ENCODE results near the gene CCNY.
A peak's percentile ranks its signal among the peaks of the same experiment; 100 is the strongest.

Gene CCNY

GRCh38 chr10:35613107-35613440 is 276.8 kb downstream of the CCNY start:
- Histone ChIP-seq H3K9me3 (ENCODE audit: insufficient read depth, low read length) (no peaks in the 10 kb centered on the region), H2AFZ (ENCODE audit: low read depth, low read length) (no peak overlapping the region), H3K79me2 (ENCODE audit: low read length) (no peaks in the 10 kb centered on the region), H3K4me2 (ENCODE audit: low read length) (no peak overlapping the region), H3K9ac (ENCODE audit: low read length) (no peak overlapping the region), H3K4me1 (ENCODE audit: low read length) (no peaks in the 10 kb centered on the region), H3K27me3 (ENCODE audit: low read depth, low read length) (peaks cover 4% of the 10 kb centered on the region; the same call in 1 of the 2 replicates), H3K4me3 (ENCODE audit: low read length) (no peak overlapping the region), H4K20me1 (ENCODE audit: insufficient read depth, low read length) (no peaks in the 10 kb centered on the region), H3K36me3 (replicated peaks; ENCODE audit: low read depth, low read length) (no peaks in the 10 kb centered on the region), H3K27ac (ENCODE audit: low read length) (no peak overlapping the region)
- TF ChIP-seq CTCF (IDR thresholded peaks at IDR 0.05; ENCODE audit: low read depth, low read length): no peak
- no peak for TF ChIP-seq EZH2phosphoT487 (IDR thresholded peaks at IDR 0.05; ENCODE audit: low read depth)

DNA sequence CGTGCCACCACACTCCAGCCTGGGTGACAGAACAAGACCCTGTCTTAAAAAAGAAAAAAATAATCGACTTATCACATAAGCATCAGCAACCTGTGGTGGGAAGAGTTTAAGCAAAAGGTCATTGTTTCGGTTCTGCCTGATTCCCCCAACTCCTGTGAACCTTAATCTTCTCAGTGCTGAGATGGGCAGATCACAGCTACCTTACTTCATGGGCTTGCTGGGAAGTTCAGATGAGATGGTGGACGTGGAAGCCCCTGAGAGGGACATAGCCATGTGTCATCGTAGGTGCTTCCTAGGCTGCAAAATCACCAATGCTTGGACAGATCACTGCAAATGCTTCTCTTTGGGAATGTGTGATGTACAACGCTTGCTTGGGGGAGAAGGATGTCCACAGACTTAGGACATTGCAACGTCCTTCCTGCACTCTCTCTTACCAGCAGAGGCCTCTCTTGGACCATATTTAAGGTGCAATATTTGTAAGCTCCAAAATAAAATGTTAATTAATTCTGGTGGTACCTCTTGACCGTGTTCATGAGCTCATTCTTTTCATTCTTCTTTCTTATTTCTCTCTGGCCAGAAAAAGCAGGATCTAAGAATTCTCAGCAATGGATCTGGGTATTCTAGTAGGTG is 277.4 kb downstream of the CCNY start:
- Histone ChIP-seq H3K4me2 (ENCODE audit: low read length) (no peak overlapping the region), H2AFZ (ENCODE audit: low read depth, low read length) (no peak overlapping the region), H3K79me2 (ENCODE audit: low read length) (no peaks in the 10 kb centered on the region), H3K4me1 (ENCODE audit: low read length) (no peaks in the 10 kb centered on the region), H3K9ac (ENCODE audit: low read length) (no peak overlapping the region), H3K4me3 (ENCODE audit: low read length) (no peak overlapping the region), H3K27ac (ENCODE audit: low read length) (no peak overlapping the region), H3K9me3 (ENCODE audit: insufficient read depth, low read length) (no peaks in the 10 kb centered on the region), H4K20me1 (ENCODE audit: insufficient read depth, low read length) (no peaks in the 10 kb centered on the region), H3K36me3 (replicated peaks; ENCODE audit: low read depth, low read length) (no peaks in the 10 kb centered on the region), H3K27me3 (ENCODE audit: low read depth, low read length) (peaks cover 4% of the 10 kb centered on the region; the same call in 1 of the 2 replicates)
- no peak for TF ChIP-seq EZH2phosphoT487 (IDR thresholded peaks at IDR 0.05; ENCODE audit: low read depth)
- peak; percentile 33 for TF ChIP-seq CTCF (IDR thresholded peaks at IDR 0.05; ENCODE audit: low read depth, low read length)

DNA sequence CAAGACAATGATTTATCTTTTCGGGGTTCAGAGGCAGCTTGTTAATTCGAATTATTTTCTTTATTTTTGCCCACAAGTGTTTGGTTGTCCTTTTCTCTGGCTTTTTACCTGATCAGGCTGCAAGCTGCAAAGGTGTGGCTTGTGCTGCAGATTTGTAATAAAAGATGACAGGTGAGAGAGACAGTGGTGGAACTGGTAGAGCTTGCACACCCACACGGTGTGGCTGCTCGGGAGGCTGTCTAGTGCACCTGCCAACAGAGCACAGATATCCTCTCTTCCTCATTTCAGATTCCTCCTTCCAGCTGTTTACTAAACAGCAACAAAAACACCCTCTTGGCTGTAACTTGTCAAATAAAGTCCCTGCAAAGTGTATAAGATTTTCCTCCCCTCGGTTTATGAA is 278.0 kb downstream of the CCNY start:
- H3K4me1 ChIP-seq (ENCODE audit: low read length): no peaks in the 10 kb centered on the region
- H3K4me2 ChIP-seq (ENCODE audit: low read length): no peak overlapping the region

More for the DNA sequence above, 278.0 kb downstream of the CCNY start:
- no peak for TF ChIP-seq EZH2phosphoT487 (IDR thresholded peaks at IDR 0.05; ENCODE audit: low read depth)
- TF ChIP-seq CTCF (IDR thresholded peaks at IDR 0.05; ENCODE audit: low read depth, low read length): no peak
- Histone ChIP-seq H3K36me3 (replicated peaks; ENCODE audit: low read depth, low read length) (no peaks in the 10 kb centered on the region), H3K9me3 (ENCODE audit: insufficient read depth, low read length) (no peaks in the 10 kb centered on the region), H3K27me3 (ENCODE audit: low read depth, low read length) (peaks cover 4% of the 10 kb centered on the region; the same call in 1 of the 2 replicates), H3K4me3 (ENCODE audit: low read length) (no peak overlapping the region), H3K79me2 (ENCODE audit: low read length) (no peaks in the 10 kb centered on the region), H4K20me1 (ENCODE audit: insufficient read depth, low read length) (no peaks in the 10 kb centered on the region), H3K27ac (ENCODE audit: low read length) (no peak overlapping the region), H2AFZ (ENCODE audit: low read depth, low read length) (no peak overlapping the region), H3K9ac (ENCODE audit: low read length) (no peak overlapping the region)

Measured in OCI-LY3 (cell line).